IPS DF 19.7 (cell line): ENCODE results near the gene PSTPIP1.

Experiments
- DNase-seq: peaks from one replicate; pipeline ENCODE4 v3.0.0-alpha.2; 2013; ENCODE audit warnings: low read depth, low spot score

Gene PSTPIP1

DNA sequence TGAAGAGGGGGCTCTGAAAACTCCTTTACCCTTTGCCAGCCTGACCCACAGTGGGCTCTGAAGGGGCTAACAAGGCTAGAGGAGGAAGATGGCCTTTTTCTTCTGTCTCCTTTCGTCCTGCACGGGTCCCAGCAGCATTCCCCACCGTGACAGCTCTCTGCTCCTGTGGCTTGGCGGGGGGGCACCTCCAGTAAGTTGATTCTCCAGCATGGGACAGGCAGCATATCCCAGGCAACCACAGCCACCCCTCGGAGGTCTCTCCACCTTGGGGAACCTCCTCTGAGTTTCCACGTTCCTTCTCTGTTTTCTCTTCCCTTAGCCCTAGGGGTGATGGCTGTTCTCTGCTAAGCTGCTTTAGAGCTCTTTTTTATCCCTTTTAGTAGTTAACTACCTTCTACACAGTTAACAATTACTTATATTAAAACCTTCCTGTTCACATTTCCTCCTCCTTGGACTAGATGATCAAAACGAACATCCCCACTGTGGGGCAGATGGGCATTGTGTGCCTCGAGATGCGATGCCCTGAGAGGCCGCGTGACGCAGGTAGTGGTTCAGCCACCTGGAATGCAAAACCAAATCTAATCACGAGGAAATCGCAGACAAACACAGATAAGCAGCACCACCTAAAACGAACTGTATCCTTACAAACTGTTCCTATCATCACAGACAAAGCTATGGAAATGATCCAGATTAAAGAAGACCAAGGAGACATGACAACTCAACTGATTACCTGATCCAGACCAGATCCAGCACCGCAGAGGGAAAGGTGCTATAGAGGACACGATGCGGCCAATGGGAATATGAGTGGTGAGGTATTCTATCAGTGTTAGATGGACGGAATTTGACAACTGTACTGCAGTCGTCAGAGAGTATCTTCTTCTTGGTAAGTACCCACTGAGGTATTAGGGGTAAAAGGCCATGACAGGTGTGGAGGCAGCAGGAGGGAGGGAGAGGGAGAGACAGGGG is 48.3 kb downstream of the PSTPIP1 start:
- no peak for DNase-seq

DNA sequence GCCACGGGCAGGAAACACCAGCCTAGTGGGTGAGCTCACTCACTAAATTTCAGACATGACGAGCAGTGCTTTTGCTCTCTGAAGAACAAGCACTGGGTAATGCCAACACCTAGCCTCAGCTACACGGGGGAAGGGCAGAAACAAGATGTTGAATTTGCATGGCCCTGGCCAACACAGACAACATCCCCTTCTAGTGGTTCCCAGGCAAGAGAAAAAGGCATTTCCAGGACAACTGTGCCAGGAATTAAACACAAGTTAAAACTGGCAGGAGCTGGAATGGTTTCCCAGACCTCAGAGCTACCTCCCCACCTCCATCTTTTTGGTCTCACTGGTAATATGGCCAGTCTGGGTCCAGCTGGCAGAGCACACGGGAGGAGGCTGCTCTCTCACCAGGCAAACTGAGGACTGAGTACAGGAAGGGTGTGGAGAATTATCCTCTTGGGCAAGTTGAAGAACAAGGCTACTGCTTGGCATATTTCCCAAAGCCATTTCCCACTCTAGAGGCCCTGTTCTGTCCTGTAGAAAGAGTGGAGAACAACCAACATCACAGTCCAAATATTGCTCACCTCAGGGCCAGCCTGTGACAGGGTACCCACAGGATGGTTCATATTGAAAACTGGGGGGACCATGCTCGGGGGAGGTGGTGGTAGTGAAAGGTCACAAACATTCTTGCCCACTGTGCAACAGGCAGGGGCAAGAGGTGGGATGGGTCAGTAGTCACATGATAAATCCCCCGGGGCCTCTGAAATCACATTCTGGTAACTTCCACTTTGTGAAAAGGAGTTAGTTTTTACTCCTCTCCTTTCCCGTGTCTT is 49.5 kb downstream of the PSTPIP1 start:
- no peak for DNase-seq

DNA sequence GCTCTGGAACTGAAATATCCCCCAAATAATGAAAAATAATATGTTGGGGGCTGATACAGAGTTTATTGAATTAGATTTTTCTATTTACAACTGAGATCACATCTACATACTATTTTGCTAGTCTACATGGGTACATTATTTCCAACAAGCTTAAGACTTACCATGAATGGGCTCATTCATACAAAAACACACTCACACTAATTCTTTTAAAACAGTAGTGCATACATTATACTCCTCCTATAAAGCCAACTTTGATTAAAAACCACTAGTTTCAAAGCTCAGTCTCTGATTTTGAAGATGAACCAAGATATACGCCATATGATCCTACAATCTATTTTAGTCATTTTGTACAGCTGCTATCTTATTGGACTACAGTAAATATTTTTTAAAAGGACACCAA is 51.1 kb downstream of the PSTPIP1 start:
- no peak for DNase-seq

DNA sequence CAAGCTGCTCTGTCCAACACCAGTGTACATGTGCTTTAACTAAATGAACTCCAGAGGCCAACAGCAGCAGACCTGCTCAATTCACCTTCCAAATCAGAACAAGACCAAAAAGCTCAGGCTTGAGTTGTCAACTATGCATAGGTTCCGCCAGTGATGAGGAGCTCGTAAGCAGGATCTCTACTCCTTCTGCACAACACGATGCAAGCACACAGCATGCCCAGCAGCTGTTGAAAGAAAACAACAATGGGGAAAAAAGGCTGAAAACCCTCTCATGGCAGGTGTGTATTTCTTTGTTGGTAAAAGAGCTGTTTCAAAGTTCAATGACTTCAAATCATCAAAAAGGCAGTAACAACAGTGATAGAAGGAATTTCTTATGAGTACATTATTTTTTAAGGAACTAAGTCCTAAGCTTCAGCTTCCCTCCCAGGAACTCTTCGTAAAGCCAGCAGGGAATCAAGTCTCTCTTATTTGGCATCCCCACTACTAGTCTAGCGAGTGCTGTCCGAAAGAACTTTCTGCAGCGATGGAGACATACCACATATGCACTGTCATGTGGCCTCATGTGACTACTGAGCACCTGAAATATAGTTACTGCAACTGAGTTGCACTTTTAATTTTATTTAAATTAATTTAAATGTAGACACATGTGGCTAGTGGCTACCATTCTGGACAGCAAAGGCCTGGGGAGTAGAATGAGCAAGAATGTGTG is 51.9 kb downstream of the PSTPIP1 start:
- DNase-seq = no peak

DNA sequence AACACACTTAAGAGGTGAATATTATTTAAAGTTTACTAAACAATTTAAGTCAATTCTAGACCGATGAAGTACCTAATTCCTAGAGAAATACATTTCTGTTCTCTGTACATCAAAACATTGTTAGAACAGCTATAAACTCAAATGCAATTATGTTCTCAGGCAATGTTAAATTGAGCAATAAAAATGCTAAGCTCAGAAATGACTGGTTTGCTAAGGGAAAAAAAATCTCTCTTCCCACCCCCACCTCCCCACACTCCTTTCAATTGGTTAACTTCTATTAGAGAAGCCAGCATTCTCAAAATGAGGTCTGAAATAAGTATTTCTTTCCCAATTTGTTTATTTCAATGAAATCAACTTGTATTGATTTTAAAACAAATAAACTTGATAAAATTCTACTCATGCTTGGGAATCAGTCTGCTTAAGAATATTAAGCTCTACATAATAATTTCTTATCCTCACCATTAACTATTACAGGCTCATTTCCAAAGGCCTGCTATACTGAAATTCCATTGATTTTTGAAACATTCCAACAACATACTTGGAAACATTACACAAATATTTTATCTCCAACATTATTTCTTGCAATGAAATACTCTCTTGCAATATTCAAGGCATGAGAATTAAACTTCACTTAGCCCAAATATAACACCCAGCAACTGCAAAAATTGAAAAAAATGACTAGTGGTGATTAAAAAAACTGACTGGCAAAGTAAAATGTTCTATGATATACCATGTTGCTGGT is 53.4 kb downstream of the PSTPIP1 start:
- DNase-seq = no peak

DNA sequence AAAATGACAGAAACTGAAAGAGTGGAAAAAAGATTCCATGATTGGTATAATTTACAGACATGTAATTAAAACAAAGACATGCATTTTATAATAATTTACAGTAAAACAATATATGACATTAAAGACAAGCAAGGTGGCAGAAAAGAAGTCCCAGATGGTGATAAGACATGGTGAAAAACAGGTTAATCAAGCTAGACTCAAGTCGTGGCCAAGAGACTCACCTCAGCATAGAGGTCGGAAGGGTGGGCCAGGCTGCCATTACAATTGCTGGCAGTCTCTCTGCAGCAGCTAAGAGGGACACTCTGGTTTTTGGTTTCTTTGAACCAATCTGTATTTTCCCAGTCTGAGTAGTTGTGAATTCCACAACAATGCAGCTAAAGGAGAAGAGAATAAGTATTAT is 57.6 kb downstream of the PSTPIP1 start:
- no peak for DNase-seq

DNA sequence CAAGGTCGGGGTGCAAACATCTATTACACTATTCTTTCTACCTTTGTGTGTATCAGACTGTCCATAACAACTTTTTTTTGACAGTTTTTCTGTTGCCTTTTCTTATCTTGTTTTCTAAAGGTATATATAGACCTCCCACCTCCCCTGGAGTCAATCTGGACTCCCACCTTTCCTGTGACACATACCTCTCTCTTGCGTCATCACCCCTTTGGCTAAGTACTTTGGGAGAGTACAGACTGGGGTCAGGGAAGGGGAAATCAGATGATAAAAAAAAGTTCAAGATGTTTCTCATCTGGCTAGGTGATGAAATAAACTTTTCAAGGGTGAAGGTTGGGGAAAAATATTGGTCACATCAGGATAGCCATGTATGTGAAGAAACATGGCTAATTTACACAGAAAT is 58.8 kb downstream of the PSTPIP1 start:
- DNase-seq = no peak

DNA sequence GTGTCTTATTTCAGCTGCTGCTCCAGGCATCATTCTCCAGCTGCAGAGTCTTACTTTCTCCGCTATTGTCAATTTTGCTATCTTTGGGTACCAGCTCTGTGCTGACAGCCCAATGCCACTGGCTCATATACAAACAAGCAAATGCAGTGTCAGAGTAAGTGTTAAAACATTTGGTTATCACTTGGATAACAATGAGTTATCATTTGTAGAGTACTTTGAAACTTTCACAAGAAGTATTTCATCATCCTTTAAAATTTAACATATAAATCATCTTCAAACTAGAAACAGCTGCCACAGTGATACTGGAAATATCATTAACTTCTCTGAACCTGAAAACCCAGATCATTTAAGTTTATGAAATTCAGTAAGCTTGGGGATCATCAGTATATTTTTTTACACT is 62.1 kb downstream of the PSTPIP1 start:
- DNase-seq = no peak

DNA sequence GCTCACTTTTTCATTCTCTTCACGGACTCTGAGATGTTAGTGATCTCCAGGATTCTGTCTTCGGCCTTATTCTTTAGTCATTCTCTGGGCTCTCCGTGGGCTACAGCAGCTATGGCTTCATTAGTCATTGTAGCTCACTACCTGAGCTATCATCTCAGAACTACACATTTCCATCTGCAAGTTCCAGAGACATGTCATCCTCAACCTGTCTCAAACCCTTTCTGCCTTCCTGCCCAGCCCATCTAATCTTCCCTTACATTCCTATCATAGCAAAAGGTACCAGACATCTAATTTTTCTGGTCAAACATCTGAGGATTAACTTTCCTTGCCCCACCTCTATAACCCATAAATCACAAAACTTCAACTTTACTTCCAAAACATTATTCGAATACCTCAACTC is 62.8 kb downstream of the PSTPIP1 start:
- DNase-seq = no peak

DNA sequence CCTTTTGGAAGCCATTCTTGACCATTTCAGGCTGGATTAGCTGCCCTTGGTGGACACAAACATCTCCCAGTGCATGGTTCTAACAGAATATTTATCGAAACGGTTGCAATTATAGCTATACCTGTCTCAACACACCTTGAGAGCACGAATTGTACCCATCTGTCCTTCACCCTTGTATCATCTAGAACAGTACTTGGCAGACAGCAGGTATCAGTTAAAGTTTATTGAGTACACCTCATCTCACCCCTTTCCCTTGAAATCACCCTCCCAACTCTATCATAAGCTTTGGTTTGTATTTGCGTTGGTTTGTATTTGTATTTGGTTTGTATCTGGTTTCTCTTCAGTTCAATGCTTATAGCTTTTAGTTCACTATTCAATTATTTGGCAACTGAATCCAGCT is 63.5 kb downstream of the PSTPIP1 start:
- DNase-seq = no peak

DNA sequence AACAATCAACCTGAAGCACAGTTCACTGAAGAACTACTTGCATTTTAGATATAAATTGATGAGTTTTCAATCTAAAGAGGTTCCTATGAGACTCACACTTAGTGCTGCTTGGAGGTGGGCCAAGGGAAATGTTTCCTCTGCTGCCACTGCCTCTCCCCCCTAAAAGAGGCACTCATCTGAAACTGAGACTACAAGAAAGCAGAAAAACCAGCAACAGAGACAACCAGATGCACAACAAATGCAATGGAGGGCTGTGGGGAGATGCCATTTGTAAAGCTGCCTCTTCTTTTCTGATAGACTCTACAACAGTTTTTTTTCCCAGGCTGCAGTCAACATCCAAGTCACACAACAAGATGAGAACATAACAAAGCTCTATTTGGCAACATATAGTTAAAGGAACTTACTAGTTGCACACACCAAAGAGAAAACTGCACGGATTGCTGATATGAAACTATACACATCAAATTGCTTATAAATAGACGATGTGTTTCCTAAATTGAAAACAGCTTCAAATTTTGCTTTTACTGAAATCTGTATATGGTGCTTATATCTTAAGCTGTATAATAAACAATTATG is 64.9 kb downstream of the PSTPIP1 start:
- no peak for DNase-seq

DNA sequence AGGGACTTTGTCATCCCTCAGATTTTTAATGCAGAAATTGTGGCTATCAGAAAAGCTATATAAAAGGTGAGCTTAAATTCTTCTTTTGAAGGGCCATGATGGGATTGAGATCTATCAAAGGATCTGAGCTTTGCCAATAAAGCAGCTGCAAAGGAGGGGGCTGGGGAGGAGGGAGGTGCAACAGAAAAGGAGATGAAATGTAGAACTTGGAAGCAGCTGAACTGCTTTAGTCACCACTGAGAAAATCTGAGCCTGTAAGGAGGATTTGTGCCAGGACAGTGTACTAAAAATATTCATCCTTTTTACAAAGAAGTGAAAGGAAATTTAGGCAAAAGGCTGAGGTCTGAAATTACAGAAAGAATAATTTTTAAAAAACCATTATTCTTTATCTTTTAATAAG is 65.6 kb downstream of the PSTPIP1 start:
- no peak for DNase-seq

DNA sequence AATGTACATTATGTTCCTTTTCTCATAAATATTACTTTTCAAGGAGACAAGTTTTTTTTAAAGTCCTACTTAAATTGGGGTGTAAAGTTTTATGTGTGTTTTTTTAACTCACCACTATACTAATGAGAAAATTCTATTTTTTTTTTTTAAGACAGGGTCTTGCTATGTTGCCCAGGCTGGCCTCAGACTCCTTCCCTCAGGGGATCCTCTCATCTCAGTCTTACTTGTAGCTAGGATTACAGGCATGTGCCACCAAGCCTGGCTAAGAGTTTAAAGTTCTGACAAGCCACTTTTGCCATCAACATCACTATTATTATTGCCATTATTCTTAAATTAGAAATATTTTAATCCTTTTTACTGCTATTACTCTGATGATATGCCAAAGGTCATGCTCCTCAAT is 68.3 kb downstream of the PSTPIP1 start:
- no peak for DNase-seq

DNA sequence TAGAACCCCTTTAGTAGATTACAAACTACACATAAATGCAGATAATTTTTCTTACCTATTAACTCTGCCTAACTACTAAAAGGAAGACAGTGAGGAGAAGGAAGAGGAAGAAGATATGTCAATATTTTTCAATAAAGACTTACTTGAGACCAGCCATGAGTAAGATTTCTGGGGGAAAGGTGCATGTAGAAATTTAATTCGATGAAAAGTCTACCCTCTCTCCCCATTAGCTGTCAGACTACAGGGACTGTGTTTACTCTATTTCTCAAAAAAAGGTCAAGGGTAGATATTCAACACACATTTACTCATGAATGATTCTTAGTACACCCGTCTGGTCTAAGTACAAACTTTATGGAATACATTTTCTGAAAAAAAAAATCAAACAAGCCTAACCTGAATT is 69.1 kb downstream of the PSTPIP1 start:
- DNase-seq = no peak

DNA sequence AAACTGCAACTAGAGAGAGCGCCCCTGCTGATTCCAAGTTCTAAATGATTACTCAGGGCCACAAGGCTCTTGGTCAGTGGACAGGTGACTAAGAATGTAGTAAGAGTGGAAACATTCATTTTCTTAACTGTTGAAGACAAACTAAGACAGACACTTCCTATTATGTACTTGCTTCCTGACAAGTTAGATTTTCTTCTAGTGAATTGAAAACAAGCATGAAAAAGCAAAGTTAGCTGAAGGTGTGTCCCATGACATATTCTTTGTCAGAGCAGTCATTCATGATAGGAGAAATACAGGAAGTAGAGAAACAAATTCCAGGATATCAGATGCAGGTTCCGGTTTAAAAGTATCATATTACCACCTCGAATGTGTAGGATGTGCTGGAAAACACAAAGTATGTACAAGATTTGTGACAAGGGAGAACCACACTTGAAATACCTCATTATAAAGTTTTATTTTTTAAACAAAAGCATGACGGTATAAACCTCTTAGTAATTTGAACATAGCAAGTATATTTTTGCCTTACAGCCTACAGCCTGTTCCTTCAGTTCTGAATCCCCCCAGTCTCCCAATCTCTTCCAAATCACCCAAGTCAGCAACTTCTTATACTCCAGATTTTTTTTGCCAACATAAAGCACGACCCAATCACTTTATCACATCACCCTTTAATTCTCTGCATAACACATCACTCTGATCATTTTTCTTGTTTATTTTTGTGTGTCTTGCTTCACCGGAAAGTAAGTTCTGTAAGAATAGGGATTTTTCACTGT is 69.8 kb downstream of the PSTPIP1 start:
- no peak for DNase-seq

DNA sequence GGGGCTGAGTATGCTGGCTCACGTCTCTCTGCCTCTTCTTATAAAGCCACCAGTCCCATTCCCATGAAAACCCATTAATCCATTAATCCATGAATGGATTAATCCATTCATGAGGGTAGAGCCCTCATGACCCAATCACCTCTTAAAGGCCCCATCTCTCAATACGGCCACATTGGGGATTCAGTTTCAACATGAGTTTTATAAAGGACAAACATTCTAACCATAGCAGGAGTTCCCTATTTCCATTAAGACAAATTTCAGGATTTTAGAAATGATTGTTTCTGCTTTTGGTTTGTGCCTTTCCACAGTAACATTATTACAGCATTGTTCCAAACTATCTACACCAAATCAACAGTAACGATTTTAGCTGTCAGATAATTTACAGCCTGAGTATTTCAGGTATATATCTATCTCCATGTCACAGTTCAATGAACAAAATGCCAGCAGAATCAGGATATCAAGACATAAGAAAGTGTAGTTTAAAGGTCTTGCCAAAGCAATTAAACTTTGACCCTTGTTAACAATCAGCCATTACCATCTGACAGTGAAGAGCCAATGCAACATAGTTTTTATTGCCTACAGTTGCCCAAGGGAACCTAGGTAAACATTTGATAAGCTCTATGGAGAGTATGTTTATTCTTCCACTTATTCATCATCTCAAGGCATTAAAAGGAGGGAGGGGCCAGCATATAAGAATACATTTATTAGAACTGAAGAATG is 72.2 kb downstream of the PSTPIP1 start:
- DNase-seq = no peak

DNA sequence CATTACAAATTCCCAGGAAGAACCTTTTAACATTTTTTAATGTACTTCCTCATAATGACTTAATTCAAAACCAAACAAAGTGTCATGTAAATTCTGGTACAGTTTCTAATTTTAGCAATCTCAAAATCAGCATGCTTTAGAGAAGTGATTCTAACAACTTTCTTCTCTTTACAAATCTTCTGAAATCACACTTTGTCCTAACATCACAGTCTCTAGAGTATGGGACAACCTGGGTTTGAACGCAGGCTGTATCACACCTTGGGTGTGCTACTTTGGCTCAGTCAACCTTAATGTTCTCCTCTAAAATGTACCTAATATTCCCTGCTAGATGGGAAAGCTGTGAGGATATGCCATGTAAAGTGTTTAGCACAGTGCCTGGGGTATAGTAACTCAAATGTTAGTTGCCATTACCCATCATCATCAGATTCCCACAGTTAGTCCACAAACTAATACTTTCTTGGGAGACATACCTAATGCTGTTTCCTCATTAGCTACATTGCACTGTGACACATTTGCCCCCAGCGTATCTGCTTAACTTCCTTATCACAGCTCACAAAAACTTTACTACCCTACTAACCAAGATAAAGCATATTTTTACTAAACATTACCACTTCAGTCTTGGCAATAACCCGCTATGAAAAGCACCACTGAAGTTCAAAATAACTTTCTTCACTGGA is 72.9 kb downstream of the PSTPIP1 start:
- DNase-seq = no peak

DNA sequence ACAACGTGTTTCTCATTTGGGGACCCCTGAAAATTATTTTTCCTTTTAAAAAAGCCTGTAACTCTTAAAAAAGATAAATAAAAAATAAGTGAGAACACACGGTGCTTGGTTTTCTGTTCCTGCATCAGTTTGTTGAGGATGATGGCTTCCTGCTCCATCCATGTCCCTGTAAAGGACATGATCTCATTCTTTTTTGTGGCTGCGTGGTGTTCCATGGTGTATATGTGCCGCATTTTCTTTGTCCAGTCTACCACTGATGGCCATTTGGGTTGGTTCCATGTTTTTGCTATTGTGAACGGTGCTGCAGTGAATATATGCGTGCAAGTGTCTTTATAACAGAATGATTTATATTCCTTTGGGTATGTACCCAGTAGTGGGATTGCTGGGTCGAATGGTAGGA is 73.7 kb downstream of the PSTPIP1 start:
- DNase-seq = no peak

DNA sequence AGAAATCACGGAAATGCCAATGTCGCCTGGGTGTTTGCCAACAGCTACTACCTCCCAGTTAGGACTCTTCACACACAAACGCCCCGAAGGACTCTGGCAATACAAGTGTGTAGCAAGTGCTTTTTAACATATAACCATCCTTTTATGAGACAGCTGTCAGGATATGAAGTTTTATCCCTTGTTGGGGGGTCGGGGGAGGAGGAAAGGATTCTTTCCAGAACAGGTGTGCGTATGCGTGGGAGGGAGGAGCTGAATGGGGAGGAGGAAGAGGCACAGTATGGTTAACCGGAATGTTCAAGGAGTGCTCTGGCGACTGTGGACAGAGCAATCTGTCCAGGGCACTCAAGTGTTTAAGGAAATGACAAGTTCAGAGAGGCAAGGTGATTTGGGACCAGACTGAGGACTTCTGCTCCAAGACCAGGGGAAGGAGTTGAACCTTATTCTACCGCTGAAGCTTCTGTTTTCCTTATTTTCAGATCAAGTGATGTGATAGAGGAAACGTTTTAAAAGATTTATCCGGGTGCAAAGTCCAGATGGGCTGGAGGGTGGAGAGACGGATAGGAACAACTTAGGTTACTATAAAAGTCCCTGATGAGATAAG is 74.7 kb downstream of the PSTPIP1 start:
- DNase-seq = no peak
